Astrocyte of the cerebellum (primary cell): ENCODE measurements around the gene PPT2.

Source experiments
- DNase-seq: peaks from one replicate; pipeline ENCODE4 v3.0.0-alpha.2; 2011; ENCODE audit warnings: low read depth
- H3K4me3 ChIP-seq: 2 replicates; pipeline ENCODE4 v1.5.1; 2011; ENCODE audit warnings: mild to moderate bottlenecking, low read depth, low read length, moderate library complexity
- CTCF ChIP-seq: IDR thresholded peaks from 2 replicates; pipeline ENCODE4 v1.5.1; 2012; ENCODE audit warnings: low read length, low read depth, moderate library complexity, mild to moderate bottlenecking; ENCODE audit errors: missing control alignments
- in situ Hi-C: cut with HindIII; loops from 2 replicates; pipeline ENCODE4 v1.10.0; 2017; ENCODE audit warnings: low sequenced_read_pairs

Gene PPT2, protein sequence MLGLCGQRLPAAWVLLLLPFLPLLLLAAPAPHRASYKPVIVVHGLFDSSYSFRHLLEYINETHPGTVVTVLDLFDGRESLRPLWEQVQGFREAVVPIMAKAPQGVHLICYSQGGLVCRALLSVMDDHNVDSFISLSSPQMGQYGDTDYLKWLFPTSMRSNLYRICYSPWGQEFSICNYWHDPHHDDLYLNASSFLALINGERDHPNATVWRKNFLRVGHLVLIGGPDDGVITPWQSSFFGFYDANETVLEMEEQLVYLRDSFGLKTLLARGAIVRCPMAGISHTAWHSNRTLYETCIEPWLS

DNA sequence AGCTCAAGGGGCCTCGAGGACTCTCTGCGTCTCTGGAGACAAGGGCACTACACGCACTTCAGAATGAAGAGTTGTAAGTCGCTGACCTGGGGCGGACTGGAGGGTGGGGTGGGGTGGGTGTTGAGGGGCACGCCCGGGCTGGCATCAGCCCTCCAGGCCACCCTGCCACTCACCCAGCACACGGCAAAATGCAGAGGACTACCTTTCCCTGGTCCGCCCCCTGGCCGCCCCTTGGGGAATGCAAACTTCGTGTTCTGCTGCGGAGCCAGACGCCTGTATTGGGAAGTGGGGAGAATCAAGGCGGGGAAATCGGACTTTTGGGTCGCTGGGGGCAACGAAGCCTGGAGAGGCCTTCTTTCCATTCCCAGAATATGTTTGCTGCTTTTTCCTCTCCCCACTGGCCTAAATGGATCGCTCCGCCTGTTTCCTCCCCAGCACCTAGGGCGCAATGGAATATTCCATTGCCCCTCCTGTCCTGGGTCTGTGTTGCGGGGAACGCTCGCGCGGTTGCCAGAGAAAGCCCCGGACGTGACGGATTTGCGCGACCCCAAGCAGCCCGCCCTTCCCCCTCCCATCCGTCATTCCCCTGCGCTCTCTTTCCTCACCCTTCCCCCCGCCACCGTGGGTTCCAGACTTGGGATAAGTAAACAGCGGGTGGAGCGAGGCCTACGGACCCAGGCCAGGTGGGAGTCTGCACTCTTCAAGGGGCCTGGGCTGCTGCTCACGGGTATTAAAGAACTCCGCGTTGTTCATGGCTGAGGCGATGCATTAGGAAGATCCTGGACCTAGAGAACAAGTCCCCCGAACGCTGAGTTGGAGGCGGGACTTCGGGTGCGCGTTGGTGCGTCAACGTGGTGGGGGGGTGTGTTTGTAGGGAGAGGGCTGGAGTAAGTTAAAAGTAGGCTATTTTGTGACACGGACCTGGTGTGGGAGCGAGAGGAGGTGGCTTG, at the start of gene PPT2:
TSS of gene PPT2 (plus strand) at position 578 of the 950 bp plus-strand sequence. CDS start 454 bp downstream, outside the sequence.
- peak; percentile 41 for TF ChIP-seq CTCF
- H3K4me3 ChIP-seq = peak within 1 kb of the TSS; percentile 94
- in situ Hi-C loops = no loop called here
- peak; percentile 84 for DNase-seq

DNA sequence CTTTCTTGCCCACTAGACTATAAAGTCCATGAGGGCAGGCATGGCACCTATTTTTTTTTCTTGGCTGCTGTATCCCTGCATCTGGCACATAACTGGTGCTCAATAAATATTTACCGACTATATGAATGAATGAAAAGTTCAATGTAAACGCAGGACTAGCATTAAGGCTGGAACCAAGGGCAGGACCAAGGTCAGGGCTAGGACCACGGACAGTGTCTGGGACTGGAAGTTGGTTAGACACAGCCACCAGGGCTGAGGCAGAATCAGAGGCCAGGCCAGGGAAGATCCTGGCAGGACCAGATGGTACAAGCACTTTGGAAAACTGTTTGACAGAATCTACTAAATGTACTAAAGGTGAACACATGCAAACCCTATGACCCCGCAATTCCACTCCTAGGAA, 48.5 kb upstream of the PPT2 start:
- DNase-seq = no peak
- no peak overlapping the region for H3K4me3 ChIP-seq
- in situ Hi-C loops = no loop called here
- TF ChIP-seq CTCF = no peak

DNA sequence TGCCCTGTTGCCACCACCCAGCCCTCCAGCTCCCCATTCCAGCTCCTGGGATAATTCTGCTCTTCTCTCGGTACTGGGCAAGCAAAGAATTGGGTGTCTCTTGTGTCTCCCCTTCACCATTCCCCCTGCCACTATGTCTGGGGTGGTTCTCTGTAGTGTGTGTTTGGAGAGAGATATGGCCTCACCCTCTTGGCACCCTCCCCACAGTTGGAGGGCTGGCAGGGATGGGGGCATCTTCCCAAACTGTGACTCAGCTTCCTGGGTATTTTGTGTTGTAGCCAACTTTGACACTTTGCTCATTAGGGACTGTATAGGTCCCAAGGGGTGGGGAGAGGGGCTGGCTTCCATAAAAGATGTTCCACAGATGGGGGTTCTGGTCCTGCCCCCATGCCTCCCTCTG, 46.5 kb upstream of the PPT2 start:
- in situ Hi-C loops = no loop called here
- TF ChIP-seq CTCF = no peak
- DNase-seq = no peak
- H3K4me3 ChIP-seq = no peak overlapping the region

GRCh38 chr6:32108094-32108627, 45.8 kb upstream of the PPT2 start:
- no peak for DNase-seq
- no peak for TF ChIP-seq CTCF
- no peak overlapping the region for H3K4me3 ChIP-seq
- in situ Hi-C loops = no loop called here

GRCh38 chr6:32108727-32109113, 45.2 kb upstream of the PPT2 start:
- H3K4me3 ChIP-seq = no peak overlapping the region
- in situ Hi-C loops = no loop called here
- DNase-seq = no peak
- TF ChIP-seq CTCF = no peak

GRCh38 chr6:32109114-32109764, 44.7 kb upstream of the PPT2 start, which contains the start of gene TNXB:
Gene TNXB (minus strand): TSS chr6:32109338. CDS start chr6:32098198, 11,140 bp downstream.
- TF ChIP-seq CTCF = no peak
- in situ Hi-C loops = no loop called here
- H3K4me3 ChIP-seq = no peak within 1 kb of the TSS
- no peak for DNase-seq
